Hematopoietic multipotent progenitor cell treated with erythropoietin and hydrocortisone succinate and interleukin-3 and kit ligand, for 15 days (in vitro differentiated cells): ENCODE results near the gene RANBP1.

Experiments used
- DNase-seq: peaks from one replicate; pipeline ENCODE4 v3.0.0-alpha.2; 2015; ENCODE audit warnings: low spot score

The RANBP1 gene

DNA sequence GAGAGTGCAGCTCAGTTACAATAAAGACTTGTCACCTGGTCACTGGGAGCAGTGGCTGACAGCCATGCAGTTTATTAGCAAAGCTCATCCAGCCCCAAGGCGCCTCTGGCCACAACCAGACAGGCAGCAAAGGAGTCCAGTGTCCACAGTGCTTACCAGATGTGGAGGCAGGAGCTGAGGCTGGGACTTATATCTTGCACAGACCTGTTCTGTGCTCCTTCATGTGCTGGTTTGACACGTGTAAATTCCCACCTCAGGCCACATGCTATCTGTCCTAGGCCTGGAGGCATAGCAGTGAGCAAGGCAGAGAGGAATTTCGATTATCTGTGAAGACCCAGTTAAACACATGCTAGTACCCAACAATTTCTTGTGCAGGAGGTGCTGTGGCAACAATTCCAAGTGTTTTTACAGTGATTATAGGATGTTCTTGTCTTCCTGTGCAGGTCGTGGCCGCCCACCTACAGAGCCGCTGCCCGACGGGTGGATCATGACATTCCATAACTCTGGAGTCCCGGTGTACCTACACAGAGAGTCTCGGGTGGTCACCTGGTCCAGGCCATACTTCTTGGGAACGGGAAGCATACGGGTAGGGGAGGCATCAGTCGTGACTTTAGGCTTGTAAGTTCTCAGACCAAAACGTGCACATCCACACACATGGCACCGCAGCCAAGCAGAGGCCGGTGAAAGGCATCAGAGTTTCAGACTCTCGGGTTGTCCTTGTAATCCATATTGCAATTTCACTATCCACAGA, 26.5 kb upstream of the RANBP1 start:
- DNase-seq: no peak

DNA sequence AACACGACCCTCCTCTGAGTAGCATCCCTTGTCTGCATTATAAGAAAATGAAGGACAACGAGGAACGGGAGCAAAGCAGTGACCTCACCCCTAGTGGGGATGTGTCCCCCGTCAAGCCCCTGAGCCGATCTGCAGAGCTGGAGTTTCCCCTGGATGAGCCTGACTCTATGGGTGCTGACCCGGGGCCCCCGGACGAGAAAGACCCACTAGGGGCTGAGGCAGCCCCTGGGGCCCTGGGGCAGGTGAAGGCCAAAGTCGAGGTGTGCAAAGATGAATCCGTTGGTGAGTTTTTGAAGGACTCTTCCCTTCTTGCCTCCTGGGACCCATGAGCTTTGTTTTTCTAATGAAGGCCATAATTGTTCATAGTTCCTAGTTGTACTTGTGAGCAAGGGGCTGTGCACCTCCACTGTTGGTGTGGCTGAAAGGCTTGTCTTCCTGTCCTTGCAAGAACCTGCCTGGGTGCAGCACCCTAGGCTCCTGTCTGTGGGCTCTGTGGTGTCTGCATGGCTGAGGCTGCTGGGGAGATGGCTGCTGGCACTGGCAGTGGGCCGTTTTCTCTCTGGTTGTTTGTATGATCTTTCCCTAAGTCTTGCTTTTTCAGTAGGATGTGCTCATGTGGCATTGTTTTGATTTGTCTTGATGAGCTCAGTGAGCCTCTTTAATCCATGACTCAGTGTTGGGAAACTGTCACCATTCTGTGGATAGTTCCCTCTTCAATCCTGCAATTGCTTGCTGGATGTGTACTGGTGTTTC, 25.8 kb upstream of the RANBP1 start:
- no peak for DNase-seq

DNA sequence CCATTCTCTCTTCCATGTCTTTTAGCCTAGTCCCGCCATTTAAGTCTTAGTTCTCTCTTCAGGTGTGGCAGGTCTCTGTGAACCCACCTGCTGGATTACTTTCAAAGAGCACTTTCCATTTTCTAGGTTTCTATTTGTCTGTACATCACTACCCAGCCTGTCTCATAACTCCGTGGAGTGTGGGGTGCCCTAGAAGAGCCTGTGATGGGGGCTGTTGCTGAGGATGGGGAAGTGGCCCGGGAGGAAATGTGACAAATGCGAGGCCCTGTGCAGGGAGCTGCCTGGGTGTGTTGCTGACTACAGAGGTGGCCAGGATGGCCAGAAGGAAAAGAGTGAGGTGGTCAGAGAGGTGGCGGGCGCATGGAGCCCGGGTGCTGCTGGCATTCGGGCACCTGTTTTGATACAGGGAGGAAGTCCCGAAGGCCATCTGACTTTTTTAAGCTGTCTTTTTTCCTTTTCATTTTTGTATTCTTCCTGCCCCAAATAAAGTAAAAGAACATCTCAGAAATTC, 25.1 kb upstream of the RANBP1 start:
- DNase-seq: no peak

DNA sequence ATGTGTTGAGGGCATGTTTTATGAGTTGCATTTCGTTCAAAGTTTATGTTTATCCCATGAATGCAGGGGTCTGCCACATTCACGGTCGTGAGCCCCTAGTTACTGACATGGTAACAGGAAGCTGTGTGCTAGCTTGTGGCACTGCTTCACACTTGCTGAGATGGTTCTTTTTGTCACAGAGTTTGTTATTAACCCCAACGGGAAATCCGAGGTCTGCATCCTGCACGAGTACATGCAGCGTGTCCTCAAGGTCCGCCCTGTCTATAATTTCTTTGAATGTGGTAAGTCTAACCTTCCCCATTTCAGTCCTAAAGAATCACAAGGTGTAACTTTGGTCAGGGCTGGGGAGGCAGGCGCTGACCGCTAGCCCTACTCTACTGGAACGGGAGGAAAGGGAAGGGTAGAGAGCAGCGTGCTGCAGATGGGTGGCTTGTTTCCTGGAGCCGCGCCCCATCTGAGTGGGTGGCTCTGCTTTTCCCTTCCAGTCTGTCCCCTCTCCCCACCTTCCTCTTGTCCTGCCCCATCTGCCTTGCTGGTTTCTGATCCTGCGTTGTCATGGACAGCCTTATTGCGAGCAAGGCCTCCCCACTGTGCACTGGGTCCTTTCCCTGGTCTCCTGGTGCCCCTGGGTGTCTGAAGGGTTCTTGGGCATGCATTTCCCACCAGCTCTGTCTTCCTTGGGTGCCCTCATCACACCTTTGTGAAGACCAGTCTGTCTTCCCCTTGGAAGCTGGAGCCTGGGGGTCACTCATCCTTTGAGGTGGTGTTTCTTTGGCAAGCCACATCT, 24.0 kb upstream of the RANBP1 start:
- no peak for DNase-seq

DNA sequence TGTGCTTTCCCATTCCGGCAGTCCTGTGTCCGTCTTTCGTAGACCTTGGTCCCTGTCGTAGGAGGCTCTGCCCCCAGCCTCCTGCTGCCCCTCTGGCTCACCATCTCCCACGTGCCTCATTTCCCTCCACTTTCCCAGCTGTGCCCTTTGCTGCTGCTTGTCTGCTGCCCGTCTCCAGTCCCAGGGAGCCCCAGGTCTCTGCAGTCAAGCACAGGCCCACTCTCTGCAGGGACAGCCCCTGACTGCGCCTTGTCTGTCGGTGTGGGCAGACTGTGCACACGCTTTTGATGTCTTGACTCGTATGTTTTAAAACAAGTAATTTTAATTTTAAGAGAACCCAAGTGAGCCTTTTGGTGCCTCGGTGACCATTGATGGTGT, 23.4 kb upstream of the RANBP1 start:
- DNase-seq: no peak

DNA sequence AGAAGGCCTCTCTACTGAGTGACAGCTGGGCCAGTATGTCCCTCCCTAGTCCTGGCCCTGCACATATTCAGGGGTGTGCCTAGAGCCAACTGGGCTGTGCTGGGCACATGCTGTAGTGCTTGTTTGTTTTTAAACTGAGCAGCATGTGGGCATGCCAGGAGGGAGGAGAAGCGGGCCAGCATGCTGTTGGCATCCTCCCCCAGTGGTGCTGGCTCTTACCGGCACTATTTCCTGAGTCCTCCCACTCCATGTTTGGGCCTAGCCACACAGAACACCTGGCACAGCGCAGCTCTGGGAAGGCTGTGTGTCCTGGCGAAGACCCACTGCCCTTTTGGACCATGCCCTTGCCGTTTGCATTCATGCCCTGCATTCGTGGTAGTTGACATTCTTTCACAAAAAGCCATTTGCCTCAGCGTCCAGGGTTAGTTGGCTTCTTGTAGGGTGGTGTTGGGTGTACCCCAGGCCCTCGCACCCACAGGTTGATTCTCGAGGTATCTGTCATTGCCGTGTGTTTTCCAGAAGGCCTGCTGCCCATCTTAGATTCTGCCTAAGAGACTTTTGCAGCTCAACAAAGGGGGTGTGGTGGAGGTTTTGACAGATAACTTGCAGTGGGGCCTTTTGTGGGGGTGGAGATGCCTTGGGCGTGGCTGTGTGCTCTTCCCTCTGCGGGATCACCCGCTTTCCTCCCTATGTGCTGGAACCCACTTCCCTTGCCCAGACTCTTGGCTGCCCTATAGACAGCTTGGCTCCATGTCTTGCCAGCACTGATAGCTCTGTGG, 22.3 kb upstream of the RANBP1 start:
- no peak for DNase-seq

DNA sequence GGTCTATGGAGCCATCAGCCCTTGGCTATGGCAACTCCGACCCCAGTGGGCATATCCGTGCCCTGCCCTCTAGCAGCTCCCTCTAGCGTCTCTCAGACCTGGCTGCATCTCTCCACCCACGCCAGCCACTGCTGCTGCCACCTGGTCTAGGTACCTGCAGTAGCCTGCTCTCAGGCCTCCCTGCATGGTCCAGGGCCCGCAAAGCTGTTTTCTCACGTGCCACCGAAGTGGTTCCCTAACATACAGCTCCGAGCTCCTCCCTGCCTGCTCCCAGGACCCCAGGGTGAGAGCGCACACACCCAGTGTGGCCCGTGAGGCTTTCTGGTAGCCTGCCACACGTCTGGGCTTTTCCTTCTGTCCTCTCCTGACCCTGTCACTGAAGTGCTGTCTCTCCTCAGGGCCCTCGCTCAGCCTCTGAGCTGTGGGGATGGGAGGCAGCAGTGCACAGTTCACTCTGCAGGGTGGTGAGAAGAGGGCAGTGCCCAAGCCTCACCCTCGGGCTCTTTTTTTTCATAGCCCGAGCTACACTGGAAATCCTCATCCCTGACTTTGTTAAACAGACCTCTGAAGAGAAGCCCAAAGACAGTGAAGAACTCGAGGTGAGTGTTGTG, 21.6 kb upstream of the RANBP1 start:
- DNase-seq: no peak

DNA sequence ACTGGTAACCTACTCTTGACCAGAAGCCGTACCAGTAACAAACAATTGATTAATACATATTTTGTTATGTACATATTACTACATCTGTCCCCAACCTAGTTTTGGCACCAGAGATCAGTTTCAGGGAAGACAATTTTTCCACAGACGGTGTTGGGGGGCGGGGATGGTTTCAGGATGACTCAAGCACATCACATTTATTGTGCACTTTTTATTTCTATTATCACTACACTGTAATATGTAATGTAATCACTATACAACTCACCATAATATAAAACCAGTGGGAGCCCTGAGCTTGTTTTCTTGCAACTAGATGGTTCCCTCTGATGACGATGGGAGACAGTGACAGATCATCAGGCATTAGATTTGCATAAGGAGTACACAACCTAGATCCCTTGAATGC, 20.4 kb upstream of the RANBP1 start:
- no peak for DNase-seq

DNA sequence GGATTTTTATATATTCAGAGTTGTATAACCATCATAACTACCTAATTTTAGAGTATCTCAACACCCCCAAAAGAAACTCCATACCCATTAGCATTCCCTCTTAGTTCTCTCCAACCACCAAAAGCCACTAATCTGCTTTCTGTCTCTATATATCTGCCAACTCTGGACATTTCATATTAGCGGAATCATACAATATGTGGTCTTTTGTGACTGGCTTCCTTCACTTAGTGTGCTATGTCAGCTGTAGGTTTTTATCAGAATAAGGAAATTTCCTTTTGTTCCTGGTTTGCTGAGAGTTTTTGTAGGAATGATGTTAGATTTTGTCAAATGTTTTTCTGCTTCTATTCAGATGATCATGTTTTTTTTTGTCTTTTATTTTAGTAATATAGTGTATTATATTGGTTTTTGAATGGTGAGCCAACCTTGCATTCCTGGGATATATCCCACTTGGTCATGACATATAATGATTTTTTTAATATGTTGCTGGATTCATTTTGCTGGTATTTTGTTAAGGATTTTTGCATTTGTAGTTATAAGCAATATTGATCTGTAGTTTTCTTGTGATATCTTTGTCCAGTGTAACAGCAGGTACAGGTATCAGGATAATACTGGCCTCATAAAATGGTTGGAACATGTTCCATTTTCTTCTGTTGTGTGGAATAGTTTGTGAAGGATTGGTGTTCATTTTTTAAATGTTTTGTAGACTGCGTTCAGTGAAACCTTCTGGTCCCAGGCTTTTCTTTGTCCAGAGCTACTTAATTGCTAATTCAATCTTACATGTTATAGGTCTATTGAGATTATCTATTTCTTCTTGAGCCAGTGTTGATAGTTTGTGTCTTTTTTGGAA, 19.1 kb upstream of the RANBP1 start:
- no peak for DNase-seq

DNA sequence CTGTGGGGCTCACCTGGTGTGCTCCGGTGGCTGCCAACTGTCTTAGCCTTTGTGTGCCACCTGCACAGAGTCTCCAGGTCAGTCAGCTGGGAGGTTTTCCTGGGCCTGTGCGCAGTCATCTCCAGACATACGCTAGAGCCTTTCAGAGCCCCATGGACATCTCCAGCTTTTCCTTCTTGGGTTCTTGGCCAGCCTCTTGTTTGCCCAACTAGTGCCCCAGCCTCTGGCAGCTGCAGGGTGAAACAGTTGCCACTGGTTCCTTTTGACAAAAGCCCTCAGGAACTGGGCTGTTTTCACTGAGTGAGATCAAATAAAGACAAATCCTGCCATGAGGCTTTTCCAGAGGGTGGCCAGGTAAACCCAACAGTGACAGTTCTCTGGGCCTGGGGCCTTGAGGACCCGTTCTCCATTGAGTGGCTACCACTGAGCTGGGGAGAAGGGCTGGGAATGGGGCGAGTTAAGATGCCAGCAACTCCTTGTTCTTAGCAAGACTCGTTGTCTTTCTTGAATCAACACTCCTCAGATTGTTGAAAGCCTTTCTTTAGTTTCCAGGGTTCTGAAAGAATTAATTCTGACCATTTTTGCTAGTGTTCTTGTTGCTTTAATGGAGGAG, 16.7 kb upstream of the RANBP1 start:
- DNase-seq: no peak

DNA sequence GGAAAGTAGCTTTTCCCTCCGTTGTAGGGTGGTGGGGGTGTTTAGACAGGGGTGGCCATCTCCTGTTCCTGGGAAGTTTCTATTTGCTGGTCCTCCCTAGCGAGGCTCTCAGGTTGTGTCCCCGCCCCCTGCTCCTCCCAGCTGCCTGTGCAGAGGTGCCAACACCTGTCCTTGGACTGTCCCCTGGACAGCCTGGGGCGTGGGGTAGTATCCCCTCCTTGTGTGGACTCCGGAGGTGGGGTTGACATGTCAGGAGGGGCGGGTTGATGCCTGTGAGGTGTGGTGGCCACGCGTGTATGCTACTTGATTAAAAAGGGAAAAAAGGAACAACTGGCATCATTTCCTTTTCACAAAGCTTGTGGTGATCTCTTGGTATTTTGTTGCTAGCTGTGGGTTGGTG, 14.3 kb upstream of the RANBP1 start:
- no peak for DNase-seq

DNA sequence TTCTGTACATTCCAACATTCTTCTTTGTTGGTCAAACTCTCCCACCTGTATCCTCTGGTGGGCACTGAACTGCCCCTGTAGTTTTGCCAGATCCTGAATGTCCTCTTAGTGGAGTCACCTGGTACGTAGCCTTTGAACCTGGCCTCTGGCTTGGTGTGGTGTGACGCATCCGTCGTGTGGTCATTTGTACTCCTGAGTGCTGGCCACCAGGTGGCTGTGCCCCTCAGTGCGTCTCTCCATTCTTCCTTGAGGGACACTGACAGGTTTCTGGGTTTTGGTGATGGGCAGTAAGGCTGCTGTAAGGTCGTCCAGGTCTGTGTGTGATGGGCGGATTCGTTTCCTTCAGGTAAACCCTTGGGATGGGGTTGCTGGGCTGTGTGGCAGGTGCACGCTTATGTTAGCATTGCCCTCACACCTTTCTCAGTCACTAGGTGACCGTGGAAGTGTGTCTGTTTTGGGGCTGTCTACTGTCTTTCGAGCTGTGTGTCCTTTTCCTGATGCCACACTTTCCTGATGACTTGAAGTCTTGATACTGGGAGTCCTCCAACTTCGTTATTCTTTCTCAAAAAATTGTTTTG, 13.6 kb upstream of the RANBP1 start:
- no peak for DNase-seq

DNA sequence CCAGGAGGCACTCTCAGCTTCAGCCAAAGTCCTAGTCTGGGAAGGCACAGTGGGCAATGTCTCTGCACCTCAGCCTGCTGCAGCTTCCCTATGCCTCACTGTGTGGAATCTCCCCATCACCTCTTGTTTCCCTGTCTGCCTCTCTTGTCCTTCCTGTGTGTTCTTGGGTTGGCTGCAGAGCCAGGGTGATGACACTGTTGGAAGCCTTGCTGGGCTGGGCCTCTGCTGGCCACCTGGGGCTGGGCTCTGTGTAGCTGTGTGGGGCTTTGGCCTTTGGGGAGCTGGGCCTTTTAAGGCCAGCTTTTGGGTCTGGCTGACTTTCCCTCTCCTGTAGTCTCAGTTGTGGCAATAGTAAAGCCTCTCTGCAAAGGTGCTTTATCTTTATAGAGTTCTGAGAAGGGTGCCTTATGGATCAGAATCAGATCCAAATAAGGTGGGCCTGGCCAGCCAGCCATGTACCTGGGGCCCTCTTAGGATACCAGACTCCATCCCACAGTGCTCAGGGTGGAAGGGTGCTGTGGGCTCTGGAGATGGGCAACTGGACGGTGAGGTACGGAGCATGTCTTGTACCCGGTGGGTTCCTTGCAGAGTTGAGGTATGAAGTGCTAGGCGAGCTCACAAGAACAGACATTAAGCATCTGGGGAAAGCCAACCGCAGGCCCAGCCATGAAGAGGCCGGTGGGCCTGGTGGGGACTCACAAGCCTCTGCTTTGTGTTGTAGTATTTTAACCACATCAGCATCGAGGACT, 10.3 kb upstream of the RANBP1 start:
- DNase-seq: no peak

DNA sequence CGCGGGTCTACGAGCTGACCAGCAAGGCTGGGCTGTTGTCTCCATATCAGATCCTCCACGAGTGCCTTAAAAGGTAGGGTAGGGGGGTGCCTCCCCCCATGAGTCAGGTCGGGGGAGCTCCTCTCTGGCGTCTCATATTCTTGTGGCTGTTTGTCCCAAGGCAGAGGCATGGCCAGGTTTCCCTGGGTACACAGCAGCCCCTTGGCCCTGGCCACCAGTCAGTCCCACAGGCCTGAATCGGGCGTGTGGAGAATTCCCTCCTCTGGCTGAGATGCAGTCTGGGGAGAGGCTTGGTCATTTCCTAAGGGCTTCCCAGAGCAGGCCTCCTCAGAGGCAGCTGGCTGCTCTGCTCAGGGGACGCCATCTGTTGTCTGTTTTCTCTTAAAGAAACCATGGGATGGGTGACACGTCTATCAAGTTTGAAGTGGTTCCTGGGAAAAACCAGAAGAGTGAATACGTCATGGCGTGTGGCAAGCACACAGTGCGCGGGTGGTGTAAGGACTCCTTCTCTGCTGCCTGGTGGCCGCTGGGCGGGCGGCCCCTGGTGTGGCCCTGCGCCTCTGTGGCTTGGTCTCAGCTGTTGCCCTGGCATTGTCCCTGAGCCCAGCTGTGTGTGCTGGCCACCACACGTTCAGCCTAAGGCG, 9.6 kb upstream of the RANBP1 start:
- DNase-seq: no peak

DNA sequence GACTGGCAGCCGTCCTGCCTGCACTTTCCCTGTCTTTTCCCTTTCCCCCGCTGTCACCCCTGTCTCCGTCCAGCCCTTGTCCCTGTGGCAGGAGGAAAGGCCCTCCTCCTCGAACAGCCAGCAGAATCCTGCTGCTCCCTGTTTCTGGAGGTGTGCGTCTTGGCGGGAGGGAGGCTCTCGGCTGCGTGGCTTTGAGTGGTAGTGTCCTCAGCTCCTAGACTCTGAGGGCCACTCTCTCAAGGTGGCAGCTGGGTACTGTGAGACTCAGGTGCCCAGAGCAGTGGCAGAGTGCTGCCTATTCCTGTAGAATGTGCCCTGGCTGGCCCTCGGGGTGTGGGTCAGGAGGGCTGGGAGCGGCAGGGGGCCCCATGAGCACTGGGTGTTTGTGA, 9.1 kb upstream of the RANBP1 start:
- no peak for DNase-seq

DNA sequence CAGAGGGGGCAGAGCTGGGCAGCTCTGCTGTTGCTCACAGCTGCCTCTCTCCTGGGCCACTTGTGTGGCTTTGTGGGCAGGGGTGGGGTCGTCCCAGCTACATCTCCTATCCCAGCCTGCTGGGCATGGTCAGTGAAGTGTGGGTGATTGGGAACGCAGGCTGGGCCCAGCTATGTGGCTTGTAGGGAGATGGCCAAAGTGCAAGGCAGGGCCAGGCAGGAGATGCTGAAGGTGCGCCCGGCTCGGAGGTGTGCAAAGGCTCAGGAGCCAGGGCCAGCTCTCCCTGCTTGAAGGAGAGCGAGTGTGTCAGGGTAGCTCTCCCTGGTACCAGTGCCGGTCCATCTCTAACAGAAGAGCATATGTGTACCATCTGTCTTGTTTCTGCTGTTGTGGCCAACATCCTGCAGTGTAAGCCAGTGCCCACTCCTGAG, 8.4 kb upstream of the RANBP1 start:
- no peak for DNase-seq

DNA sequence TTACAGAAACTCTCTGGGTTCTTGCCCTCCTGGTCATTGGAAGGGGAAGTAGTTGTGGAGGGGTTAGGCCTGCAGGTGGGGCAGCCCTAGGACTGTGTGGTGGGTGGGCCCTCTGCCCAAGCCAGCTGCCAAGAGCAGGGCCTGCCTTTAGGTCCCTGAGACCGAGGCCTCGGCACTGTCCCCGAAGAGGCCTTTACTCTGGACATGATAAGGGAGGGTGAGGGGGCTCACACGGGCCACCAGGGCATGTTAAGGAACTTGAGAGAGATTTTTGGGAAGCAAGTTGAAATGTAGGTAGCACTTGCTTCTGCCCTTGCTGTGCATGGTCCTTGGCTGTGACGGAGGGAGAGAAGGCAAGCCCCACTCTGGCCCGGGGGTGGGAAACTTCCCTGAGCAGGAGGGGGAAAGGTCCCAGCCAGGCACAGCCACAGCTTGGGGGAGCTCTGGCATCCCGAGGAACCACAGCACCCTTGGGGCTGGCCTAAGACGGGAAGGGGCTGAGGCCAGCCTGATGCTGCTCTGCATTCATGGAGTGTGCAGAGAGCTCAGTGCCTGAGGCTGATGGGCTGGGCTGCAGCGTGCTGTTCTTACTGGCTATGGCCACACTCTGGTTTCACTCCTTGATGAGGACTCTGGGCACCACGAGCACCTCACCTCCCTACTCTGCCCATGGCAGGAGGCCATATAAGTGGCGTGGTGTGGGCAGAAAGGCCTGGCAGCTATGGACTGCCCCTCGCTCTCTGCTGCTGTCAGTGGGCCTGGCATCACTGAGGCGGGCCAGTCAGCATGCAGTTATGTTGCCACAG, 7.8 kb upstream of the RANBP1 start:
- DNase-seq: no peak

DNA sequence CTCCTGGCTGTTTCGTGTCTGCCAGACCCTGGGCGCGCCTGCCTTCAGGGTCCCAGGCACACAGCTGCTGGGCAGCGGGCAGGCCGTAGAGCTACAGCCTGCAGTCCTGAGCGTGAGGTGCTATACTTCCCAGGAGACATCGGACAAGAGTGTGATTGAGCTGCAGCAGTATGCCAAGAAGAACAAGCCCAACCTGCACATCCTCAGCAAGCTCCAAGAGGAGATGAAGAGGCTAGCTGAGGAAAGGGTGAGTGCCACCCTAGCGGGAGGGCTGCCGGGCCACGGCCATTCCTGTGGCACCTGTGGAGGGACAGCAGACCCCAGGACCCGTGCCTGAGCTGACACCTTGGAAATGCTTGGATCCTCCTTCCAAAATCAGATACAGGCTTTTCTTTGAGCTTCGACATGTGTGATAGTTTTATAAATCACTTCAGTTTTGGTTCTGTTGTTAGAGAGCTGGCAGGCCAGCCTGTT, 7.1 kb upstream of the RANBP1 start:
- DNase-seq: no peak
